ENCODE data around the gene SYNE1. TPM values are rescaled to one million over a fixed set of nuclear protein-coding genes. Genes with fewer than 3 reads are reported as not detected.

SYNE1 gene
- total RNA-seq, 4 donors from 2014 or later, result 411 to 622 (median 490) TPM

GRCh38 chr6:152161501-152161900 is 475.7 kb downstream of the SYNE1 start:
- H3K4me1 ChIP-seq, result no peaks in the 10 kb centered on the region

GRCh38 chr6:152160346-152160745 is 476.8 kb downstream of the SYNE1 start:
- Histone ChIP-seq H3K4me3 (replicated peaks in 1 of 3) (no peak overlapping the region), H3K27ac (no peak overlapping the region), H3K9me3 (no peaks in the 10 kb centered on the region), H3K4me1 (no peaks in the 10 kb centered on the region), H3K36me3 (peaks cover 16 to 19% of the 10 kb centered on the region in 2 donors), H3K27me3 (no peaks in the 10 kb centered on the region)
- TF ChIP-seq CTCF (IDR thresholded peaks at IDR 0.05) (no peak), POLR2A (IDR thresholded peaks at IDR 0.05) (no peak)
- 94 to 97% methylated on average over 3 of the region's 3 CpGs for WGBS, 2 donors
- no peak for DNase-seq
- intact Hi-C loops (cut with DNase I), result no loop called here

More at GRCh38 chr6:152161501-152161900, 475.7 kb downstream of the SYNE1 start:
- TF ChIP-seq CTCF (IDR thresholded peaks at IDR 0.05), result no peak
- TF ChIP-seq POLR2A (IDR thresholded peaks at IDR 0.05), result no peak
- Histone ChIP-seq H3K4me3 (replicated peaks in 1 of 3) (no peak overlapping the region), H3K27ac (no peak overlapping the region), H3K36me3 (peaks cover 11 to 16% of the 10 kb centered on the region in 2 donors), H3K27me3 (no peaks in the 10 kb centered on the region), H3K9me3 (no peaks in the 10 kb centered on the region)
- intact Hi-C loops (cut with DNase I), result no loop called here
- DNase-seq, result no peak

- TF ChIP-seq CTCF (IDR thresholded peaks at IDR 0.05) (no peak), POLR2A (IDR thresholded peaks at IDR 0.05) (no peak)
- Histone ChIP-seq H3K4me1 (no peaks in the 10 kb centered on the region), H3K9me3 (no peaks in the 10 kb centered on the region), H3K36me3 (peaks cover 44 to 53% of the 10 kb centered on the region in 2 donors), H3K27me3 (no peaks in the 10 kb centered on the region), H3K27ac (no peak overlapping the region), H3K4me3 (replicated peaks in 1 of 3) (no peak overlapping the region)
- 94% methylated on average over 8 of the region's 8 CpGs for WGBS, 2 donors
- intact Hi-C loops (cut with DNase I), result no loop called here
- no peak for DNase-seq
Observed at GRCh38 chr6:152155792-152156191, 481.4 kb downstream of the SYNE1 start.

DNA sequence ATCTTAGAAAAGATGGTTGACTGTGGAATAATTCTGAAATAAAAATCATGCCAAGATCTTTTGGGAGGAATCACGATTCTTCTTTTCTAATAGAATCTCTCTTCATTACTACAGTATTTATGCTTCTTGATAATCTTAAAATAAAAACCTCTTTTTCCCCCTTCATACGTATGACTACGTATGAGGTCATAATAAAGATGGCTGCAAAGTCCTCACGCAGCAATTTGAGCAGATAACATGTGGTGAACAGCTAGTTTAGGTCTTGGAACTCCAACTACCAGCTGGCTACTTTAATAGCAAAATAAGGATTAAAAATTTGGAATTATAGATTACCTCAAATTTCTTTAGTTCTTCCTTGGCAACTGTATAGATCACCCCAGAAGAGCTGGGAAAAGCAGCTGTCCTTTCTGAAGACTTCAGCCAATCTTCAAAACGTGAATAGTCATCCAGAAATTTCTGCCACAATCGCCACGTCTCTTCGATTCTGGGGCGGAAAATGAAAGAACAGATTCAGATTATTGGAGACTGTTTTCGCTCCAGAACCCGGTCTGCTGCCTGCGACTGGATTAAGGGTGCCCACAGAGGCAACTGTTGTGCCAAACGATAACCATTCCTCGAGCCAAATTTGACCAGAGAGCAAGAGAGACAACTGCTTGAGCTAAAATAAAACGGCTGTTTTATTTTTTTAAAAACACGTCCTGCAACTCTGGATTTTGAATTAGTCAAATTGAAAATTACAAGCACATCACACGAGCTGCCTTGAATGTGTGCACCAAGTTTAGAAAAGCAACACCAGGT is 482.4 kb downstream of the SYNE1 start:
- Histone ChIP-seq H3K4me3 (replicated peaks in 1 of 3) (no peak overlapping the region), H3K27ac (no peak overlapping the region), H3K27me3 (no peaks in the 10 kb centered on the region), H3K36me3 (peaks cover 53 to 57% of the 10 kb centered on the region in 2 donors), H3K4me1 (no peaks in the 10 kb centered on the region), H3K9me3 (no peaks in the 10 kb centered on the region)
- intact Hi-C loops (cut with DNase I), result no loop called here
- TF ChIP-seq CTCF (IDR thresholded peaks at IDR 0.05), result no peak
- no peak for TF ChIP-seq POLR2A (IDR thresholded peaks at IDR 0.05)
- no peak for DNase-seq
- 92 to 95% methylated on average over 17 of the region's 17 CpGs for WGBS, 2 donors

GRCh38 chr6:152151920-152152319 is 485.2 kb downstream of the SYNE1 start:
- Histone ChIP-seq H3K36me3 (peaks cover 80 to 81% of the 10 kb centered on the region in 2 donors), H3K27me3 (no peaks in the 10 kb centered on the region), H3K9me3 (no peaks in the 10 kb centered on the region), H3K4me3 (replicated peaks in 1 of 3) (no peak overlapping the region), H3K27ac (no peak overlapping the region), H3K4me1 (no peaks in the 10 kb centered on the region)
- no peak for DNase-seq
- WGBS, 2 donors, result 83 to 84% methylated on average over 13 of the region's 13 CpGs
- no peak for TF ChIP-seq CTCF (IDR thresholded peaks at IDR 0.05)
- TF ChIP-seq POLR2A (IDR thresholded peaks at IDR 0.05), result no peak
- intact Hi-C loops (cut with DNase I), result no loop called here
